8988T (cell line): ENCODE data around the gene TMEM208.
A peak's percentile ranks its signal among the peaks of the same experiment; 100 is the strongest.

ENCODE experiments used
- DNase-seq: peaks from one replicate; pipeline ENCODE4 v3.0.0; 2011

TMEM208 gene

DNA sequence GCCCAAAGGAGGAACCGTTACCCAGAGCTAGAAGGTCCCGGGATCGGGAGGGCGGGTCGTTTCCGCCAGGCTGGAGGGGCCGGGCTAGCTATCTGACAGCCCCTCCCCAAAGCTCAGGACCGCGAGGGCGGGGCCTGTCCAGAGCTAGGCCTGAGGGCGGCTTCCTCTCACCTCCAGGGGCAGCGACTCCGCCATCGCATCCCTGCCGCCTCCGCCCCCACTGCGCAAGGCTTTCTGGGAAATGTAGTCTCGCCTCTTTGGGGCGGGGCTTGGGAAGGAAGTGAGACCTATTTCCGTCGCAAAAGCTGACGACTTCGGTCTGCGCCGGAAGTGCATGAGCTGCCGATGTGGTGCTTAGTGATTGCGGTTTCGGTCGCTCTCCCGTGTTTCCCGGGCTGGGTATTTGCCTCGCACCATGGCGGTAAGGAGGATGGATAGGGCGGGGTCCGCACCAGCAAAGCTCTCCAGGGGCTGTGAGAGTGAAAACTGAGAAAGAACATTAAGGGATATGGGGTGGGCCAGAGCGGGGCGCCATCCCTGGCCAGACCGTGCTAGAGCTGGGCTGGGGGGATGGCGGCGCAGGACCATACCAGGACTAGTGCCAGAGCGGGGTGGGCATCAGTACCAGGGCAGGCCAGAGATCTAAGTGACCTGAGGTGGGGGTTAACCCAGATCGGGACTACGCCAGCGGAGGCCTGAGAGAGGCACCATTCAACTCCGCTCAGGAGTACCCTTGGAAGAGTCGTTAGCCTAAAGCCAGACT, at the start of gene TMEM208:
TSS of gene TMEM208 (plus strand) at position 327 of the 763 bp plus-strand sequence. CDS start at position 416, 89 bp downstream.
- DNase-seq: peak; percentile 98

DNA sequence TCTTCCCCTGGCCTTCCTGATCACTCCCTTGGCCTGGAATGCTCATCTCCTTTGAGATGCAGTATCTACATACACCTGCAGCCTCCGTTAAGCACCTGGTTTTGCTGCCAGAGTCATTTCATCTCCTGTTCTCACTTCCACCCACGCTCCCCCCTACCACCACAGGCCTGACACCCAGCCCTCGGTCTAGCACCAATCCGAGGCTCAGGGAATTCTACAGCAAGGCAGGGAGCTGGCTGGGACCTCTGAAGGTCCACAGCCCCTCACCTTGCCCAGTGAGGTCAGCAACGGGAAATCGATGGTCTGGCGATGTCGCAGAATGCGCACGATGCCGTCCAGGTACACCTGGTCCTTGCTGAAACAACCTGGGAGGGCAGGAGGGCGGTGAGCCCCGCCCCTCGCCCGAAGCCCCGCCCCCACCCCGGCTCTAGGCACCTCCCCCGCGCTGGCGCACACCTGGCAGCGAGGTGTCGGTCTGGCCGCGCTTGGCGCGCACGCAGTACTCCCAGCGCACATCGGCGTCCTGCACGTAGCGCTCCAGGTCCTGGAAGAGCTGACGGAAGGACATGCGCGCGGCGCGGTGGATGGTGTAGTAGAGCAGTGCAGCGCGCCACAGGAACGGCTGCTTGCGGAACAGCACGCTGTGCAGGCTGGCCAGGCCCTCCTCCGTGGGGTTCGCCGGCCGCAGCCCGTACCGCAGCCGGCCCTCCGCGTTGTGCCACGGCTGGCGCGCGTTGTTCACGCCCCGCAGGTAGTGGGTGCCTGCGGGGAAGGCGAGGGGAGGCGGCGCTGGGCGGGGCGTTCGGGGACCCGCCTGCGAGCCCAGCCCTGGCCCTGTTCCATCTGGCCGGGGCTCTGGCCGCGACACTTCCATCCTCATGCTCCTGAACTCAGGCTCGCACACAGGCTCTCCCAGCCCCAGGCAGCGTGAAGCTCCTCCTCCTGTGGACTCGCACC, 48.9 kb upstream of the TMEM208 start:
- DNase-seq: peak; percentile 97

DNA sequence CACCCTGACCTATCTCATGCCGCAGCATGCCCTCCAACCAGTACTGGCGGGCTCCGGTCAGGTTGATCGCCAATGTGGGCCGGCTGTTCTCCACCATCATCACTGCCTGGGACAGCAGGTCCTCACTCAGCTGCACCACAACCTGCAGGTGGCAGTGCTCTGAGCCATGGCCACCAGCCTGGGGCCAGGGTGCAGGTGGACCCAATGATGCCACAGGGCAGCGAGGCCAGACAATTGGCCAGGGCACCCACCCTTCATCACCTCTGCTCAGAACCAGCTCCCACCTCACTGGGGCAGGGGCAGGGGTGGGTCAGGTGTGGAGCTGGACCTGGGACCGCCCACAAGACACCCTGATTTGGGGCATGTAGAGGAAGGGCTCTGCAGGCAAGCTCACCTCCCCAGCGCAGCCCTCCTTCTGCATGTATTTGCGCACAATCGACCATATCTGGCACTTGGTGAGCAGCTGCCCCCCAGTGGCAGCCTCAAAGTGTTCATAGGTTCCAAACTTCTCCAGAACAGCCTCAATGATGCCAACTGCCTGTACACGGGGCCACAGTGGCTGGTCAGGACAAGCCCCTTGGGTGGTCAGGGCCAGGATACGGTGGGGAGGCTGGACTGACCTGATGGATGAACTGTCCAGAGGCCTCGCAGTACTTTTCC, 47.4 kb upstream of the TMEM208 start:
- no peak for DNase-seq

DNA sequence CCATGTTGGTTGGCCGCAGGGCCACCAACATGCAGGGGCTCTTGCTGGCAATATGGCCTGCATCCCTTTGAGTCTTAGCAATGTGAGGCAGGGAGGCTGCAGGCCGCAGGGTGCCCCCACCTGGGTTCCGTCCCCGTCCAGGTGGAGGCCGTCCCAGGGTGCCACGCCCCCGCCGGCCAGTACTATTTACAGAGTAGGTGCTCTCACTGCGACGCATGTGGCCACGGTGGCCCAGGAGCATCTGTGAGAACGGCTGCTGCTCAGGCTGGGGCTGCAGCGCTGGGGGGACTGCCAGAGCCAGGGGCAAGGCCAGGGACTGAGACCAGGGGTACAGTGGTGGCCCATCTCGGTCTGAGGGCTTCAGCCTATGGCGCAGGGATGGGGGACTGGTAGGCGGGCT, 46.8 kb upstream of the TMEM208 start:
- no peak for DNase-seq

DNA sequence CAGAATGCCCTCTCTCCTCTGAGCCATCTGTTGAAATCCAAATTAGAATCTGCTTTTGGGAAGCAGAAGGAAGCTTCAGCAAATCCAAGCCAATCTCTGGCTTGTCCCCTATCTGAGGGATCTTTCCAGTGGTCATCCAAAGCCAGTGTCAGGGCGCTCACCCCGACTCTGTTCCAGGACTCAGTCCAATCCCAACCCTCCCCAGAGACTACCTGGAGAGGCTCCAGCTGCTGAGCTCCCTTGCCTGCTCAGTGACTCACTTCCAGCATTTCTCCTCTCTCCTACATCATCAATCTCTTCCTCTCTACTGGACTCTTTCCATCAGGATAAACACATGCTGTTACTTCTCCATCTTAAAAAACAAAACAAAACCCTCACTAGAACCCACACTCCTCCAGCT, 45.6 kb upstream of the TMEM208 start:
- DNase-seq: no peak

DNA sequence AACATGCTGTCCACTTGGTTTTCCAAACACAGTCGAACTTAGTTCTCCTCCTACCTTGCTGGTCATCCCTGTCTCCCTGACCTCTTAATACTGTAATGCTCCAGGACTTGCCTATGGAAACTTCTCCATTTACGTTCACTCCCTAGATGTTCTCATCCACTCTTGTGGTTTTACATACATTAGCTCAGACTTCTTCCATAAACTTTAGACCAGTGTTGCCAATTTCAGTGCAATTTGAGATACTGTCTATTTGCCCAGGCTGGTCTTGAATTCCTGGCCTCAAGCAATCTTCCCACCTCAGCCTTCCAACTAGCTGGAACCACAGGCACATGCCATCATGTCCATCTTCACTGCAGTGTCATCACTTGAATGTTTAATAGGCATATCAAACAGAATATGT, 44.6 kb upstream of the TMEM208 start:
- no peak for DNase-seq

DNA sequence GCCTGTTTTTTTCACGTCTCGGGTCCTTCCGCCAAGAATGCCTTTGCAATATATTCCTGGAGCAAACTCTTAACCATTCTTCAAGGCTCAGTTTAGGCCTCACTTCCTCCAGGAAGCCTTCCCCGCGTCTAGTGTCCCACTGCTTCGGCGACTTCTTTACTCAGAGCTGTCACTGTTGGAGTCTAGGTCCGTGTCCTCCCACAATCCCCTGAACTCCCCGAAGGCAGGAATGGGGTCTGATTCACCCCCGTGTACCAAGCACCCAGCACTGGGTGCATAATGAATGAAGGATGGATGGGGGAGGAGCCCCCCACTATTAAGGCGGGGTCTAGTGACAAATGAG, 43.7 kb upstream of the TMEM208 start:
- DNase-seq: no peak

DNA sequence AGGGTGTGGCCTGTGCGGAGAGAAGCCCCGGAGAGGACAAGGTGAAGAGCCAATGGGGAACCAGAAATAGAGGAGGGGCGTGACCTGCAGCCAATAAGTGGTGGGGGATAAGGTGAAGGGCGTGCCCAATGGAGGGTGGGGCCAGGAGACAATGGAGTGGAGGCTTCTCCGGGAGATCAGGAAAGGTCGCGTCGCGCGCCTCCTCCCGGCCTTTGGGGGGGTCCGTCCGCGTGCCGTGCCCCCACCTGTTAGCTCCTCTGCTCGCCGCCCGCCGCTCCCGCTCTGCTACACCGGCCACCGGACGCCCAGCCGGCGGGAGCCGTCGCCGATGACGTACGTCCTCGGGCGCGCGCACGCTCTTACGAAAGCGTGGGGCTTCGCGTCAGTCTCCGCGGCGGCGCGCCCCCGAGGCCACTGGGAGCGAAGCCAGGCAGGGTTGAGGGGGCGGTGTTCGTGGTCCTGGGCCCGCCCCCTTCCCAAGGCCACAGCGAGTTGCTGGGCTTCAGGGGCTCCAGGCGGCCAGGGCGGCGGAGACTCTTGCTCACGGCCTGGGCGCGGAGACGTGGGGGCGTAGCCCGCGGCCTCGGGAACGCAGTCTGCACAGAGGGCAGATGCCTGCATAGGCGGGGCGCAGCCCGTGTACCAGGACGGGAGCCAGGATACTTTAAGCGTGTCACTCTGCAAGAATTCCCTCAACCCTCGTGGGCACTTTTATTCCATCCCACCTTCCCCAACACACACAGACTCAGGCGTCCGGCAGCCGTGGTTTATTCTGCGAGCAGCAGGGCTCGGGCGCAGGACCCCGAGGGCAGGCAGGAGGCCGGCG, 43.1 kb upstream of the TMEM208 start, which contains the start of gene MATCAP1:
TSS of gene MATCAP1 (minus strand) at position 337 of the 826 bp plus-strand sequence. CDS start 3,353 bp downstream, outside the sequence.
- DNase-seq: peak; percentile 100

DNA sequence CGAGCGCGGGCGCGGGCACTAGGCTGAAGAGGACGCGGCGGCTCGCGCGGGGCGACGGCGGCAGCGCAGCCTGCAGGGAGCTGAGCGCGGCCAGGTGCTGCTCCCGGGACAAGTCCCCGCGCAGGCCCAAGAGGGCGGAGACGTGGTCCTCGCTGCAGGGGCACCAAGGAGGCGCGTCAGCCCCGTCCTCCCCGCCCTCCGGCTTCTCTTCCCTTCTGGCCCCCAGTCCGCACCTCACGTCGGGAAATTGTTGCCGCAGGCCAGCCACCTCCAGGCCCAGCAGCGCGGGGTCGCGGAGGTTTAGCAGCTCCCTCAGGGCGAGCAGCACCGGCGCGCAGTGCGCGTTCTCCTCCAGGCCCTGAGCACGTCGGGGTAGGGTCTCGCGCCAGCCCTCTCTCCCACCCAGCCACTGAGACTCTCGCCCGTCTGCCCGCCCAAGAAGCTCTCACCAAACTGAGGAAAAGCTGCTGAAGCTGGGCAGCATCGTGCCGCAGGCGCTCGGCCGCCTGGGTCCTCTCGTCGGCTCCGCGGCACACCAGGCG, 42.4 kb upstream of the TMEM208 start:
- DNase-seq: no peak

DNA sequence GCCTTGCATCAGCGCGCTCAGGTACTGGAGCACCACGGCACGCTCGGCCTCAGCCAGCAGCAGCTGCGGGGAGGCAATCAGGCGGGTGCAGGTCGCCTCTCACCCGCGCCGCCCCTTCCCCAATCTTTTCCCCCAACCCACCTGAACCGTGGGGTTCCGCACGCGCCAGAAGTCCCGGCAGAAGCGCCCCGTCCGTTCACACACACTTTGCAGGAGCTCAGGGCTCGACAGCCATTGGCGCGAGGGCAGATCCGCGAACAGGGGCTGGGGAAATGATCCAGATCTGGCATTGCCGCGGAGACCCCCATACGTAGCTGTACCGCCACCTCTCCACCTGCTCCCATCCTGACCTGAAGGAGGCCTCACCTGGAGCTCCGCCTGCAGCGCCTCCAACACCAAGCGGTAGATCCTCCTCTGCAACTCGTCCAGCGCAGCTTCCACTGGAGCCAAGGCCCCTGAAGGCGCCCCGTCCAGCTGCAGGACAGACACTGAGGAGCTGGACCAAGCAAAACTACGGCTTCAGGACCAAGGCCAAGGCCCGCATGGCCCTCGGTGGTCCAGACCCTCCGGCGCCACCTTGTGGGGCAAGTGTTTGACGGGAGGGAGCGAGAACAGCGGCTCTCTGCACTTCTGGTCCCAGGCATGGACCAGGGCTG, 41.8 kb upstream of the TMEM208 start:
- peak; percentile 93 for DNase-seq

DNA sequence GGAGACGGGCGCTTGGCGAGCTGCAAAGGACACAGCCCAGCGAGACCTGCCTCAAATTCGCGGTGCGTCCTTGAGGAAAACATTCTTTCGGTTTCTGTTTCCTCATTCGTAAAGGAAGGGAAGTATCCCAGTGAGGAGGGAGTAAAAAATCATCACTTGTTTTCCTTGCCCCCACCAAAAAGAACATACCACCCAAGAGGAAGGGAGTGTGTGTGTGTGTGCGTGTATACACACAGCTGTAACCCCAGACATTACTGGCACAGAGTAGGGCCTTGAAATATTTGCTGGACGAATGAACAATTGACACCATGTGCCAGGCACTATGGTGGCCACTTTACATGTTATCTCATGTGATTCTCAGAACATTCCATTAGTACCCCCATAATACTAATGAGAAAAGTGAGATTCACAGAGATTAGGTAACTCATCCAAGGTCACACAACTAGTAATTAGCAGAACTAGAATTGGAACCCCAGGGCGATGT, 41.2 kb upstream of the TMEM208 start:
- DNase-seq: no peak

DNA sequence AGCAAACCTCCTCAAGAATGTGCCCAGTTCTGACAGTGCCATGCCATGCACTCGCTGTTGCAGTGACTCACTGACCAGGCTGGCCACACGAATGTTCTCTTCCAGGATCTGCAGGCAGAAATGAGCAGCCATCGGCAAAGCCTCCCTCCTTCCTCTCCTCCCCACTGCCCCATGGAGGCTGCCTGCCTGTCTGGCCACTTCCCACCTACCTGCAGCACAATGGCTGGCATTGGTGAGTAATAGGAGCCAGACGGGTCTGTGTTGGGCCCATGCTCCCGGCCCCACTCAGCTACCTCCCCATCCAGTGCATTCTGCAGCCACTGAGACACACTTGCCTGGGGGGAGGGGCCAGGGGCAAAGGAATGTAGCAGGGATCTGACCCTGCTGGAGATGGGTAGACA, 40.4 kb upstream of the TMEM208 start:
- DNase-seq: no peak

DNA sequence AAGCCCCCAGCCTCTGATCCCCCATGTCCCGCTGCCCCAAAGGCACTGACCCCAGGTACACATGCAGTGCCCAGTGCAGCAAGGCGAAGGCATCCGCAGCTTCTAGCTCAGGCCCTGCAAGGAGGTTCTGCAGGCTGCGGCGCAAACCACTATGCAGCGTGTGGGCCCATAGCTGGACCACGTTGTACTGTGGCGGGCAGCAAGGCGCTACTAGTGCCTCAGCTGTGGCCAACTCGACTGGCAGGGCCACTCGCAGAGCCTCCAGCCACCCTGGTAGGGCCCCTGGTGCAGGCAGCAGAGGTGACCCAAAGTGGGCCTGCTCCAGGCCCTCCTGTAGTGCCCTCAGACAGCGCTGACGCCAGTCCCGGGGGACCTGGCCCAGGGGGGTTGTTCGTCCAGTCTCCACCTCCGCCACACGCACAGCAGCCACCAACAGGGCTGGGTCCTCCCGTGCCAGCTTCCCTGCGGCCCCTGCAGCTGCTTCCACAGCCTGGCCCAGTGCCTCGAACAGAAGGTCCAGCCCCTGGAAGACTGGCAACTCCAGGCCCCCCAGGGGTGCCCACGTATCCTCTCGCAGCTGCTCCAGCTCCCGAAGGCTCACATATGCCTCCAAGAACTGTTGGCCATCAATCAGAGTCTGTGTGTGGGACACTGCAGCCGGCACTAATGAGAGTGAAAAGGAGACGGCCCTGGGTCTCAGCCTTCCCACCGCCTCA, 39.6 kb upstream of the TMEM208 start:
- no peak for DNase-seq

DNA sequence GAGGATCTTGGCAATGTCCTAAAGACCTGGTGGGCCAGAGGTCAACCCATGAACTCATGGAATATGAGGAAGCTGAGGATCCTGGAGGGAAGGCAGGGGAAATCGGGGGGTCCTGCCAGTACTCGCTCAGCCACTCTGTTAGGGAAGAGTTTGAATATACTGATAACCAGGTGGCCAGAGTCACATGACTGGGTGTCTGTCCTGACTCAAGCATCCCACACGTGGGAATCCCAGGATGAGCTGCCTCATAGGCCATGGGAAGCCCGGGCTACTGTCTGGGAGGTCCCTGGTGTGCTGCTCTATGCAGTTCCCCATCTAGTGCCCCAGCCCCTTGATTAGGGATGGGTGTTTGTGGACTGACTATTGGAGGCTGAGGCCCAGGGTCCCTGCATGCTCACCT, 38.6 kb upstream of the TMEM208 start:
- no peak for DNase-seq

DNA sequence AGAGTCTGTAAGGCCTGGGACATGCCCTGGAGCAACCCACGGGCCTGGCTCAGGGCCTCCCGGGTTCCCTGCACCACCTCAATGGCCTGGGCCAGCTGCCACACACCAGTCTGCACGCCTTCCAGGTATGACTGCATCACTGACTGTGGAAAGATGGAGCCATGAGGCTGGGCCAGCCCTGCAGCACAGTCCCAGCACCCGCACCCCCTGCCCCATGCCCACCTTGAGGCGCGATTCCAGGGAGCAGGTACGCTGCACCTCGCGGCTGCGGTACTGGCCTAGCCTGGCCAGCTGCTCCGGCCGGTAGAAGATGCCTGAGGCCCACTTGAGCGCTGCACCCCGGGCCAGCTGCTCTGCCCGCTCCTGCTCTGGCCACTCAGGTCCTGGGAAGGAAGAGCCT, 38.1 kb upstream of the TMEM208 start:
- DNase-seq: no peak

DNA sequence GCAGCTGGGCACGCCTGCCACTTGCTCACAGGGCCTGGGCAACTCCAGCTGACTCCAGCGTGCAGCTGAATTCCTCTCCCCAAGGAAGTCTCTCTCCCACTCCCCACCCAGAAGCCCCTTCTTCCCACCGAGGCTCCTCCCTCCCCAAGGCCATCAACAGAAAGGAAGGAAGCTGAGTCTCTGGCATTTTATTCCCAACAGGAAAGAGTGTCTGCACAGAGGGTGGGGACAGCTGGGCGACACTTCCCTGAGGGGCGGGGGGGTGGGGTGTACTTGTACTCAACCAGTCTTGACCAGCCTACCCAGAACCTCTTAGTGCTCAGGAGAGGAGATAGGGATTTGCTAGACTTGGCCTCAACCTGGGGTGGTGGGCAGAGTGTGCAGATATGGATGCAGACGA, 36.9 kb upstream of the TMEM208 start, which contains the start of gene EXOC3L1:
TSS of gene EXOC3L1 (minus strand) at position 96 of the 400 bp plus-strand sequence. CDS start 460 bp downstream, outside the sequence.
- DNase-seq: no peak

DNA sequence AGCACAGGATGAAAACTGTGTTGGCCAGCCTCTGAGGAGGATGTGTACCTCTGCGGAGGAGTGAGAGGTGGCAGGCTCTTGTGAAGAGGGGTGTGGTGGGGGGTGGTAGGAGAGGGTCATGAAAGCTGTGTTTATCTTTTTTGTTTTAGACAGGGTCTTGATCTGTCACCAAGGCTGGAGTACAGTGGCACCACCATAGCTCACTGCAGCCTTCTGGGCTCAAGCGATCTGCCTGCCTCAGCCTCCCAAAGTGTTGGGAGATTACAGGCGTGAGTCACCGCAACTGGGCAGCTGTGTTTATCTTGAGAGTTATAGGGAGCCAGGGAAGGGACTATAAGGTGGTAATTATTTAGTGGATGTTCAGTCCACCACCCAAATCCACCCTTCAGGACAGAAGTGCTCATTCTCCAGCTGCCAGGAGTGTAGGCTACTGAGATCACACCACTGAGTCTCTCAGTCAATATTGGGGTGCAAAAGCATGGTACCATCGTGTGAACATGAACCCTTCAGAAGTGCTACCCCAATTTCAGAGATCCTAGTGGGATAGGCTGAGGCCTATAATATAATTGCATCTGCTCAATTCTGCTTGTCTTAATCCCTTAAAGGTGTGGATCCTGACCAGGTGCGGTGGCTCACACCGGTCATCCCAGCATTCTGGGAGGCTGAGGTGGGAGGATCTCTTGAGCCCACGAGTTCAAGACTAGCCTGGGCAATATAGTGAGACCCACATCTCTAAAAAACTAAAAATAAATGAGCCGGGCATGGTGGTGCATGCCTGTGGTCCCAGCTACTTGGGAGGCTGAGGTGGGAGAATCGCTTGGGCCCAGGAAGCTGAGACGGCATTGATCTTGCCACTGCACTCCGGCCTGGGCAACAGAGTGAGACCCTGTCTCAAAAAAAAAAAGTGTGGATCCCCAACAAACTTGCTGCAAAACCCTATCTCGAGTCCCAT, 36.2 kb upstream of the TMEM208 start:
- no peak for DNase-seq

DNA sequence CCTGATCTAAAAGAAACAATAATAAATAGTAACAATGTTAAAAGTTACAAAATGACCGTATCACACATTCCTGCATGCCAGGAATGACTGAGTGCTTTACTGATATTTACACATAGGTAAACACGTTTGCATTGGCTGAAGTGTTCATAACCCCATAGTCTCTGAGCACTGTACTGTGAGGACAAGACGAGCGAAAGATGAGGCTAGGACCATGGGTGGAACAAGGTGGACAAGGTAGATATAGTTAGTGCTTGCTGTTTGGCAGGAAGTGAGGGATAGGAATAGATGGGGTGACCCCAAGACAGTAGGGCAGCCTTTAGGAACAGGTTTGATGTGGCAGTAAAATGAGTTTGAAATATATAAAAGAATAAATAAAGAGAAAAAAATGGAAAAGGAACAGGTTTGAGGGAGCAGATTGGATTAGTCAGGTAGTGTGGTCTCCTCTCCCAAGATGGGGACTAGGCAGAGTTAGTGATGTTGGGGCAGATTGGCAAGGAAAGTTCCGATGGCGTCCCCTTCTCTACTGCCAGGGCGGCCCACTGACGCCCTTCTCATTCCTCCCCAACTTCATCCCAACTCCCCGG, 35.4 kb upstream of the TMEM208 start:
- no peak for DNase-seq
